Caco-2 (cell line): ENCODE measurements around the gene MPPED2. TPM values are rescaled to one million over a fixed set of nuclear protein-coding genes. Genes with fewer than 3 reads are reported as not detected.

Experiments
- BruUV-seq: library from RNA; stranded (reverse); fragments of 400-500 nt; replicated peaks from 2 replicates; lab custom pipeline; 2021; lab: Mats Ljungman, UMichigan
- CTCF ChIA-PET: fragments of 300-600 bp; sonication (Branson Sonifier 250); formaldehyde crosslinking; loops from one replicate; lab custom pipeline; 2022; ENCODE audit warnings: antibody characterized with exemption; lab: Charles Lee
- POLR2A ChIA-PET: fragments of 300-600 bp; sonication (Branson Sonifier 250); formaldehyde crosslinking; loops from one replicate; lab custom pipeline; 2022; ENCODE audit warnings: antibody characterized with exemption; lab: Charles Lee
- DNase-seq, 2 experiments: peaks; one replicate each; pipeline versions ENCODE4 v3.0.0 to v3.0.0-alpha.2; 2020 to 2022
- H3K27me3 ChIP-seq: replicated peaks from 2 replicates; pipeline ENCODE4 v1.6.0; 2011; ENCODE audit warnings: low read length; ENCODE audit not compliant: control insufficient read depth, insufficient read depth
- H3K36me3 ChIP-seq: 2 replicates; pipeline ENCODE4 v1.5.1; 2011; ENCODE audit warnings: low read length; ENCODE audit not compliant: control insufficient read depth, insufficient read depth
- H3K4me1 ChIP-seq: fragments of 250-450 bp; sonication (Bioruptor Pico); 2 replicates; pipeline ENCODE4 v1.5.1; 2020; ENCODE audit warnings: mild to moderate bottlenecking
- H3K4me3 ChIP-seq: 2 replicates; pipeline ENCODE4 v1.5.1; 2011; ENCODE audit warnings: low read depth, mild to moderate bottlenecking, control low read depth, low read length
- H3K9me3 ChIP-seq: fragments of 250-450 bp; sonication (Bioruptor Pico); 2 replicates; pipeline ENCODE4 v1.5.1; 2020; ENCODE audit warnings: mild to moderate bottlenecking, moderate library complexity
- H3K27ac Mint-ChIP-seq: one replicate; pipeline ENCODE4 v1.8.0; 2022; ENCODE audit warnings: mixed read lengths; ENCODE audit not compliant: unreplicated experiment
- H3K27me3 Mint-ChIP-seq: one replicate; pipeline ENCODE4 v1.8.0; 2022; ENCODE audit warnings: mixed read lengths; ENCODE audit not compliant: insufficient read depth, unreplicated experiment
- H3K36me3 Mint-ChIP-seq: one replicate; pipeline ENCODE4 v1.8.0; 2022; ENCODE audit warnings: mild to moderate bottlenecking, mixed read lengths; ENCODE audit not compliant: insufficient read depth, unreplicated experiment
- H3K4me1 Mint-ChIP-seq: one replicate; pipeline ENCODE4 v1.8.0; 2022; ENCODE audit warnings: low read depth, mixed read lengths; ENCODE audit not compliant: unreplicated experiment
- H3K4me3 Mint-ChIP-seq: one replicate; pipeline ENCODE4 v1.8.0; 2022; ENCODE audit warnings: mild to moderate bottlenecking, moderate library complexity, mixed read lengths; ENCODE audit not compliant: unreplicated experiment
- H3K9me3 Mint-ChIP-seq: one replicate; pipeline ENCODE4 v1.8.0; 2022; ENCODE audit warnings: mixed read lengths; ENCODE audit not compliant: unreplicated experiment
- CTCF ChIP-seq, 2 experiments: fragments of 200-600 bp in 1 of 2; IDR thresholded peaks; 1 replicate in 1 of 2; 2 replicates in 1 of 2; pipeline versions ENCODE4 v1.5.1 to v1.8.0; 2011 to 2022; ENCODE audit warnings: antibody characterized with exemption in 1 of 2, control low read depth in 1 of 2, inconsistent platforms in 1 of 2, low read depth in 1 of 2, low read length in 1 of 2, mild to moderate bottlenecking in 1 of 2, moderate library complexity in 1 of 2; ENCODE audit not compliant: insufficient read depth in 1 of 2, severe bottlenecking in 1 of 2, unreplicated experiment in 1 of 2
- intact Hi-C: fragments of 100-400 bp; cut with micrococcal nuclease; formaldehyde crosslinking; loops from one replicate; pipeline ENCODE4 v1.10.0; 2022; ENCODE audit not compliant: unreplicated experiment
- total RNA-seq: library from RNA; stranded (reverse); gene quantifications from 2 replicates; pipeline ENCODE4 v1.2.3, GENCODE V29; 2022

MPPED2 gene
- total RNA-seq, 1 experiment from 2014 or later = not detected

- H3K4me3 Mint-ChIP-seq = no peak overlapping the region
- CTCF ChIA-PET = no interaction called here
- Histone ChIP-seq H3K4me1 (no peaks in the 10 kb centered on the region), H3K4me3 (no peak overlapping the region), H3K27me3 (no peaks in the 10 kb centered on the region; the same call in 1 of the 2 replicates), H3K9me3 (no peaks in the 10 kb centered on the region), H3K36me3 (no peaks in the 10 kb centered on the region)
- BruUV-seq = no TSS peak
- no peaks in the 10 kb centered on the region for H3K4me1 Mint-ChIP-seq
- POLR2A ChIA-PET = no interaction called here
- no peaks in the 10 kb centered on the region for H3K9me3 Mint-ChIP-seq
- no peak overlapping the region for H3K27ac Mint-ChIP-seq
- TF ChIP-seq CTCF (IDR thresholded peaks at IDR 0.05; ENCODE audit: insufficient read depth in 1 of 2, low read depth in 1 of 2, low read length in 1 of 2, severe bottlenecking in 1 of 2, unreplicated experiment in 1 of 2) = no peak
- no peak for DNase-seq
- no peaks in the 10 kb centered on the region for H3K36me3 Mint-ChIP-seq
- intact Hi-C loops = no loop called here
- peaks cover 26% of the 10 kb centered on the region for H3K27me3 Mint-ChIP-seq
Observed at GRCh38 chr11:30423886-30424285, 162.3 kb downstream of the MPPED2 start.

- DNase-seq = no peak
- H3K9me3 ChIP-seq = no peaks in the 10 kb centered on the region
- no peak for TF ChIP-seq CTCF (IDR thresholded peaks at IDR 0.05; ENCODE audit: insufficient read depth in 1 of 2, low read depth in 1 of 2, low read length in 1 of 2, severe bottlenecking in 1 of 2, unreplicated experiment in 1 of 2)
- no peaks in the 10 kb centered on the region for H3K4me1 Mint-ChIP-seq
- H3K36me3 Mint-ChIP-seq = no peaks in the 10 kb centered on the region
- H3K36me3 ChIP-seq = no peaks in the 10 kb centered on the region
- H3K27ac Mint-ChIP-seq = no peak overlapping the region
- intact Hi-C loops = no loop called here
- ChIA-PET POLR2A (no interaction called here), CTCF (no interaction called here)
- no peaks in the 10 kb centered on the region; the same call in 1 of the 2 replicates for H3K27me3 ChIP-seq
- BruUV-seq = no TSS peak
- no peaks in the 10 kb centered on the region for H3K4me1 ChIP-seq
- peaks cover 26% of the 10 kb centered on the region for H3K27me3 Mint-ChIP-seq
- H3K4me3 ChIP-seq = no peak overlapping the region
- H3K4me3 Mint-ChIP-seq = no peak overlapping the region
- H3K9me3 Mint-ChIP-seq = no peaks in the 10 kb centered on the region
Observed at GRCh38 chr11:30423279-30423648, 162.9 kb downstream of the MPPED2 start.

- DNase-seq = no peak
Observed at GRCh38 chr11:30422447-30423278, 163.5 kb downstream of the MPPED2 start.

More at GRCh38 chr11:30422447-30423278, 163.5 kb downstream of the MPPED2 start:
- Mint-ChIP-seq H3K27me3 (peaks cover 28% of the 10 kb centered on the region), H3K36me3 (no peaks in the 10 kb centered on the region), H3K4me3 (no peak overlapping the region), H3K4me1 (no peaks in the 10 kb centered on the region), H3K27ac (no peak overlapping the region), H3K9me3 (no peaks in the 10 kb centered on the region)
- no peak for TF ChIP-seq CTCF (IDR thresholded peaks at IDR 0.05; ENCODE audit: insufficient read depth in 1 of 2, low read depth in 1 of 2, low read length in 1 of 2, severe bottlenecking in 1 of 2, unreplicated experiment in 1 of 2)
- POLR2A ChIA-PET = no interaction called here
- Histone ChIP-seq H3K27me3 (no peaks in the 10 kb centered on the region; the same call in 1 of the 2 replicates), H3K4me1 (no peaks in the 10 kb centered on the region), H3K36me3 (no peaks in the 10 kb centered on the region), H3K9me3 (no peaks in the 10 kb centered on the region), H3K4me3 (no peak overlapping the region)
- intact Hi-C loops = no loop called here
- CTCF ChIA-PET = no interaction called here
- BruUV-seq = no TSS peak
